CD4-positive, alpha-beta T cell treated with Interleukin-4 for 1 hour (primary cell): ENCODE measurements around the gene CATSPERD.

Experiments
- DNase-seq, 2 donors: peaks; one replicate each; pipeline ENCODE4 v3.0.0-alpha.2; 2020 to 2022

CATSPERD gene

GRCh38 chr19:5789351-5789761, 68.9 kb downstream of the CATSPERD start:
- DNase-seq, result no peak

- DNase-seq, result no peak
Observed at GRCh38 chr19:5789886-5790558, 69.6 kb downstream of the CATSPERD start.

- DNase-seq, result peak; percentile 97 to 98
Observed at GRCh38 chr19:5790559-5791520, 70.4 kb downstream of the CATSPERD start, which contains the start of gene DUS3L. DUS3L (minus strand) TSS chr19:5791163; CDS start chr19:5791141, 22 bp downstream.

- no peak for DNase-seq
Observed at GRCh38 chr19:5792224-5792623, 71.8 kb downstream of the CATSPERD start.

GRCh38 chr19:5793188-5793587, 72.8 kb downstream of the CATSPERD start:
- DNase-seq, result no peak

GRCh38 chr19:5795382-5795919, 75.0 kb downstream of the CATSPERD start:
- no peak for DNase-seq

GRCh38 chr19:5798244-5798643, 77.8 kb downstream of the CATSPERD start:
- DNase-seq, result no peak

- no peak for DNase-seq
Observed at GRCh38 chr19:5799247-5800241, 79.1 kb downstream of the CATSPERD start.

- no peak for DNase-seq
Observed at GRCh38 chr19:5800361-5801270, 80.2 kb downstream of the CATSPERD start.

GRCh38 chr19:5801796-5802619, 81.6 kb downstream of the CATSPERD start:
- DNase-seq, result no peak

GRCh38 chr19:5803441-5803751, 83.0 kb downstream of the CATSPERD start:
- no peak for DNase-seq

- peak; percentile 91 to 93 for DNase-seq
Observed at GRCh38 chr19:5803752-5804515, 83.5 kb downstream of the CATSPERD start.

GRCh38 chr19:5804516-5805461, 84.4 kb downstream of the CATSPERD start, which contains the start of gene NRTN:
NRTN (plus strand) TSS chr19:5805067; CDS start chr19:5824166, 19,099 bp downstream.
- peak; percentile 45 to 57 for DNase-seq

GRCh38 chr19:5805462-5806132, 85.2 kb downstream of the CATSPERD start:
- peak; percentile 54 to 60 for DNase-seq

- DNase-seq, result no peak
Observed at GRCh38 chr19:5806133-5806489, 85.7 kb downstream of the CATSPERD start.

GRCh38 chr19:5806905-5807304, 86.5 kb downstream of the CATSPERD start:
- DNase-seq, result no peak

GRCh38 chr19:5808120-5808816, 87.8 kb downstream of the CATSPERD start:
- no peak for DNase-seq
